ENCODE data around the gene MATK. TPM values are rescaled to one million over a fixed set of nuclear protein-coding genes. Genes with fewer than 3 reads are reported as not detected.
A peak's percentile ranks its signal among the peaks of the same experiment; 100 is the strongest.

The MATK gene
- total RNA-seq, 2 experiments from 2014 or later, result 12.7 to 13.7 TPM

DNA sequence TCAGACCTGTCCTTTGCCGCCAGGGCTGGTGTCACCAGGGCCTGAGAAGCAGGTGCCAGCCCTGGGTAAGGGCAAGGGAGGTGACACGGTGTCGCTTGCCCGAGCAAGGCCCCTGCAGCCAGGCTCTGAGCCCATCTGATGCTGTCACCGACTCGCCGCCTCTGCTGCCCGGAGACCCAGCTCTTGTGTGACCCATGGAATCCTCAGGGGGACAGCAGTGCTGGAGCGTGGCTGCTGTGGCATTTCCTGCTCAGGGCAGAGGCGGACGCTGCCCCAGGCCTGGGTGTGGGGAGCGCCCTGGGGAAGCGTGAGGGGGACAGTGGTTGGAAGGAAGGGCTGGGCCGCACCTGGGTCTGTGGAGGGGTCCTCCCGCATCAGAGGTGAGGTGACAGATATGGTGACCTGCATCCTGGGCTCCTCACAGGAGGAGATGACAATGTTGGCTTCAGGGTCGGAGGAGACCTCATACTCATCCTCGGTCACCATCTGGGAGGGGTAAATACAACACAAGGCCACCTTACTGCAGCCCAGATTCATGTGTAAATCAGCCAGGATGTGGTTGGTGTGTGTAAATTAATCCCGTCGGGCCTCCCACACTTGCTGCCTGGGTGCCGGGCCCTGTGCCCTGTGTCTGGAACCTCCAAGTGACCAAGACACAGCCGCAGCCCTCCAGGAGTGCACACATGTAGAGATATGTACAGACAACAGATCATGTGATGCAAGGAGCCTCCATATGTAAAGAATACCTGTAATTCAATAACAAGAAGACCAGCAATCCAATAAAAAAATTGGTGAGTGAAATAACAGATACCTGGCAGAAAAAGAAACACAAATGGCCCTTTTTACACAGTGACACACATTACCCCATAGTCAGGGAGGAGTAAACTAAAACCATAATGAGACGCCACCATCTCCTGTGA, 27.6 kb upstream of the MATK start:
- no peak overlapping the region for H3K4me3 Mint-ChIP-seq
- H3K27me3 Mint-ChIP-seq (ENCODE audit: low read depth), result no peaks in the 10 kb centered on the region
- intact Hi-C loops (cut with micrococcal nuclease), result loop anchor here (2.0 to 5.0 kb wide), 3 partner anchors 15 to 306 kb away; partner anchors contain the start of genes FZR1 and MRPL54
- H3K4me1 Mint-ChIP-seq (ENCODE audit: low read depth), result peaks cover 49% of the 10 kb centered on the region
- no peak for DNase-seq
- CTCF ChIA-PET, result interaction anchor here (1.7 to 2.3 kb wide), 3 partner anchors 8 to 52 kb away, joined by 6 to 10 read pairs (median 6); partner anchors contain the start of genes APBA3 and MRPL54
- H3K27ac Mint-ChIP-seq, result peak overlapping the region; percentile 91
- no peaks in the 10 kb centered on the region for H3K36me3 Mint-ChIP-seq (ENCODE audit: low read depth)
- H3K9me3 Mint-ChIP-seq, result no peaks in the 10 kb centered on the region

DNA sequence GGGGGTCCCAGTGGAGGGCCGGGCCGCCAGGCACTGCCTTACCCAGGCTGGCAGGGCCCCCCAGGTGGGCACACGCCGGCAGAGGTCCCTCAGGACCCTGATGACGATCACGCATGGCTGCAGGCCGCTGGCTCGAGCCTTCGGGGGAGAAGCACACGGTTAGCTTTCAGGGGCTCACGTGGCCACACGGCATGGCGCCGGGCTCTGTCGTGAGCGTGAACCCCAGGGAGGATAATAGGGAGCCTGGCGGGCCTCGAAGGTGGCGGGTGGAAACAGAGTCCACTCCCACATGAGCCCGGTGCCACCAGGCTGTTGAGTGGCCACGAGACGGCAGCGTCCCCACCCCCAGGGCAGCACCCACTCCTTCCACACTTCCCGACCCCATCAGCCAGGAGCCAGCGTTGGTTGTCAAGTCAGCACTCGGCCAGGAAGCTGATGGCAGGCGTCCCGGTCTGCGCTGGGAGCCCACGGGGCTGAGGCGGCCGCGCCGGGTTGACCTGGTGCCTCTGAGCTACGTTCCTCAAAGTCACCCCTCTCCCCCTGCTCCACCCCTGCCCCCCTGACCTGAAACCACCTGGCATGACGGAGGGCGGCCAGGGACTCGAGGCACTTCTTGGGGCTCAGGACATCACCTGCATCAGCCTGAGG, 24.7 kb upstream of the MATK start:
- Mint-ChIP-seq H3K4me1 (ENCODE audit: low read depth) (peaks cover 38% of the 10 kb centered on the region), H3K27me3 (ENCODE audit: low read depth) (no peaks in the 10 kb centered on the region), H3K27ac (no peak overlapping the region), H3K4me3 (no peak overlapping the region), H3K9me3 (peaks cover 5% of the 10 kb centered on the region), H3K36me3 (ENCODE audit: low read depth) (no peaks in the 10 kb centered on the region)
- intact Hi-C loops (cut with micrococcal nuclease), result loop anchor here (5.0 kb wide), 1 partner anchor 304 kb away; the partner anchor contains the start of gene FZR1
- CTCF ChIA-PET, result interaction anchor here (1.1 to 2.3 kb wide), 2 partner anchors 11 to 27 kb away, joined by 4 to 6 read pairs; no protein-coding TSS in a partner anchor
- DNase-seq, result no peak

DNA sequence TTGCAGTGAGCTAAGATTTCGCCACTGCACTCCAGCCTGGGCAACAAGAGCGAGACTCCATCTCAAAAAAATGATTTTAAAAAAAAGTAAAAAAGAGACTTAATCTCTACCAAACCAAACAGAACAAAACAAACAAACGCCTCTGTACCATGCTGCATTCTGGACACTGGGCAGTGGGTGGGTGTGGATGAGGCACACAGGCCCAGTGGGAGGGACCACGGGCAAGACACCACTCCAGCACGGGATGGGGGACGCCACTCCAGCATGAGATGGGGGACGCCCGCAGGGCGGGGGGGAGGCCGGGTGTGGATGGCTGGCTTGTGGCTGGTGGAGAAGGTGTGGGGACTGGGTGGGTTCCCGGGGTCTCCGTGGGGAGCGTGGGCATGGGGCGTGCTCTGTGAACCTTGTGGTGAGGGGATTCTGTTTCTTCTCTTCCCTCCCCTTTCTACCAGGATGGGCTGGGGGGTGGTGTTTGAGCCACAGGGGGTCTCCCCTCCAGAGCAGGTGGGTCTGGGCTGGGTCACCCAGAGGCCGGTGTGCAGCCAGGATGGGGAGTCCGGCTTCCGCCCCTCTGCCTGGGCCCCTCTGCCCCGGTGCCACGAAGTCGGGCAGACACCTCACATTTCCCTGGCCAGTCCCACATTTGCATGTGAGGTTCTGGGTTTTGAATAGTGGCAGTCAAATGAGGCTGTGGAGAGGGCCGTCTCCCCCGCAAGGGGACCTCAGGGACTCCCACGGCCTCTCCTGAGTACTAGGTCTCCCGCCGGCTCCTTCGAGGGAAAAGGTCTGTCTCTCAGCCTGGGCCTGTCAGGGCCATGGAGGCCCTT, 23.9 kb upstream of the MATK start:
- CTCF ChIA-PET, result no interaction called here
- intact Hi-C loops (cut with micrococcal nuclease), result loop anchor here (5.0 kb wide), 1 partner anchor 303 kb away; the partner anchor contains the start of gene FZR1
- H3K9me3 Mint-ChIP-seq, result peaks cover 5% of the 10 kb centered on the region
- no peak overlapping the region for H3K27ac Mint-ChIP-seq
- no peaks in the 10 kb centered on the region for H3K27me3 Mint-ChIP-seq (ENCODE audit: low read depth)
- H3K4me3 Mint-ChIP-seq, result no peak overlapping the region
- no peaks in the 10 kb centered on the region for H3K36me3 Mint-ChIP-seq (ENCODE audit: low read depth)
- H3K4me1 Mint-ChIP-seq (ENCODE audit: low read depth), result peaks cover 38% of the 10 kb centered on the region
- peak; percentile 62 for DNase-seq

DNA sequence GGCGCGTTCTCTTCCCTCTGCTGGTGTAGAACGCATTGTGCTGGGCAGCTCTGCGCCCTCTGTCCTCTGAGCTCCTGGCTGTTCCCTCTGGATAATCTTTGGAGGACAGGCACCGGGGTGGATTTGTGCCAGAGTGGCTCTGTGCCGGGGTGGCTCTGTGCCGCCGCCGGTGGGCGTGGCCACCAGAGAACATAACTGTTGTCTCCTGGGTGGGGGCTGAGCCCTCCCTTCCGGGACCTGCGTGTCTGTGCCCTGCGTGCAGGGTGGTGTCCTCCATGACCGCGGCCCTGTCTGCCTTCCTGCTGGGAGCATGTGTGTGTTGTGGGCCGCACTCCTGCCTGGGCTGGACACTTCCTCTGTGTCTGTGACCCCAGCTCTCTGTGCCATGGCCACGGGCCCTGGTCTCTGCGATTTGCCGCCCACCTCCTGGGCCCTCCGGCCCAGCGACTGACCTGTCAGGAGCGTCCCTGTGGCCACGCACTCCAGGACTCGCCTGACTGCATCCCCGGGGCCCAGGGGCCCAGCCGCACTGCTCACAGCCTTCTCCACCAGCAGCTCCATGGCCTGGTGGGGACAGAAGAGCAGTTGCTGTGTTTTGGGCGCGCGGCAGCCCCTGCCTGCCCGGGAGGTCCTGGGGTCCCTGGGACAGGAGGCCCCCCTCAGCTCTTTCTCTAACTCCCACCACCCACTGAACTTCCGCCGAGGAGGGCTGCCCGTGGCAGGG, 22.4 kb upstream of the MATK start:
- no peak overlapping the region for H3K27ac Mint-ChIP-seq
- H3K4me1 Mint-ChIP-seq (ENCODE audit: low read depth), result peaks cover 24% of the 10 kb centered on the region
- H3K36me3 Mint-ChIP-seq (ENCODE audit: low read depth), result no peaks in the 10 kb centered on the region
- intact Hi-C loops (cut with micrococcal nuclease), result no loop called here
- no peak overlapping the region for H3K4me3 Mint-ChIP-seq
- no peak for DNase-seq
- CTCF ChIA-PET, result interaction anchor here (0.8 to 0.9 kb wide), 2 partner anchors 9 to 10 kb away, joined by 3 read pairs; no protein-coding TSS in a partner anchor
- no peaks in the 10 kb centered on the region for H3K27me3 Mint-ChIP-seq (ENCODE audit: low read depth)
- H3K9me3 Mint-ChIP-seq, result peaks cover 5% of the 10 kb centered on the region

DNA sequence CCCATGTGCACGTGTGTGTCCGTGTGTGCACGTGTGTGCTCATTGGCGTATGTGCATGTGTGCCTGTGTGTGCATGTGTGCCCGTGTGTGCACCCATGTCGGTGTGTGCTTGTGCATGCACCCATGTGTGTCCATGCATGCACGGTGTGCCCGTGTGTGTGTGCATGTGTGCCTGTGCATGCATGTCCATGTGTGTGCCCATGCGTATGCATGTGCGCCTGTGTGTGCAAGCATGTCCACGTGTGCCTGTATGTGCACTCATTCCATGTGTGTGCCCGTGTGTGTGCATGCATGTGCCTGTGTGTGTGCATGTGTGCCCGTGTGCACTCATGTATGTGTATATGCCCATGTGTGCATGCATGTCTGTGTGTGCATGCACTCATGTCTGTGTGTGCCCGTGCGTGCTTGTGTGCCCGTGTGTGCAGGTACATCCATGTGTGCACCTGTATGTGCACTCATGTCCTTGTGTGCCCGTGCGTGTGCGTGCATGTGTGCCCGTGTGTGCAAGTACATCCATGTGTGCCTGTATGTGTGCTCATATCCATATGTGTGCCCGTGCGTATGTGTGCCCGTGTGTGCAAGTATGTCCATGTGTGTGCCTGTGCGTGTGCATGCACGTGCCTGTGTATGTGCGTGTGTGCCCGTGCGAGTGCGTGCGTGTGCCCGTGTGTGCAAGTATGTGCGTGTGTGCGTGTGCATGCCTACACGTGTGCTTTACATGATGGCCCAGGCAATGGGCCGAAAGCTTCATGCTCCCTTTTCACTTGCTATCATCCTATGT, 21.6 kb upstream of the MATK start:
- Mint-ChIP-seq H3K27ac (no peak overlapping the region), H3K4me3 (no peak overlapping the region), H3K36me3 (ENCODE audit: low read depth) (no peaks in the 10 kb centered on the region), H3K4me1 (ENCODE audit: low read depth) (peaks cover 16% of the 10 kb centered on the region), H3K9me3 (peaks cover 5% of the 10 kb centered on the region), H3K27me3 (ENCODE audit: low read depth) (no peaks in the 10 kb centered on the region)
- no peak for DNase-seq
- CTCF ChIA-PET, result interaction anchor here (0.8 to 0.9 kb wide), 2 partner anchors 9 to 10 kb away, joined by 3 read pairs; no protein-coding TSS in a partner anchor
- intact Hi-C loops (cut with micrococcal nuclease), result no loop called here

- Mint-ChIP-seq H3K36me3 (ENCODE audit: low read depth) (no peaks in the 10 kb centered on the region), H3K27ac (no peak overlapping the region), H3K4me1 (ENCODE audit: low read depth) (peaks cover 9% of the 10 kb centered on the region), H3K27me3 (ENCODE audit: low read depth) (no peaks in the 10 kb centered on the region), H3K4me3 (no peak overlapping the region), H3K9me3 (peaks cover 5% of the 10 kb centered on the region)
- CTCF ChIA-PET, result no interaction called here
- no peak for DNase-seq
- intact Hi-C loops (cut with micrococcal nuclease), result no loop called here
Observed at GRCh38 chr19:3807131-3807480, 20.9 kb upstream of the MATK start.

DNA sequence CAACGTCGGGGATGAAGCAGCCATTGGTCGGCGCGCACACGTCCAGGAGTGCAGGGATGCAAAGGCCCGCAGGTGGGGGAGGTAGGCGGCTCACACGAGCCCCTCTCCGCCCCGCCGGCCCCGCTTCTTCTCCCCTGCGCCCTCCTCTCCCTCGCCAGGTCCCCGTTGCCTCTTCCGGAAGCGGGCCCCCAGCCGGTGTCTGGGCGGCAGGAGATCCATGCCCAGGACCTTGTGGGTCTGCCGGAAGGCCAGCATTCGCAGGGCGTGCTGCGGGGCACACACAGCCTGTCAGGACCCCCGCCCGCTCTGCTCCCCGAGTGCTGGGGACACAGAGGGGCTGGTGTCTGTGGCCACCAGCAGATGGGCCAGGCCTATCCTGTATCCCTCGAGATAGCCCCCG, 19.7 kb upstream of the MATK start:
- Mint-ChIP-seq H3K4me1 (ENCODE audit: low read depth) (peaks cover 13% of the 10 kb centered on the region), H3K27me3 (ENCODE audit: low read depth) (no peaks in the 10 kb centered on the region), H3K27ac (no peak overlapping the region), H3K9me3 (peaks cover 5% of the 10 kb centered on the region), H3K4me3 (no peak overlapping the region), H3K36me3 (ENCODE audit: low read depth) (no peaks in the 10 kb centered on the region)
- intact Hi-C loops (cut with micrococcal nuclease), result no loop called here
- DNase-seq, result no peak
- CTCF ChIA-PET, result no interaction called here

DNA sequence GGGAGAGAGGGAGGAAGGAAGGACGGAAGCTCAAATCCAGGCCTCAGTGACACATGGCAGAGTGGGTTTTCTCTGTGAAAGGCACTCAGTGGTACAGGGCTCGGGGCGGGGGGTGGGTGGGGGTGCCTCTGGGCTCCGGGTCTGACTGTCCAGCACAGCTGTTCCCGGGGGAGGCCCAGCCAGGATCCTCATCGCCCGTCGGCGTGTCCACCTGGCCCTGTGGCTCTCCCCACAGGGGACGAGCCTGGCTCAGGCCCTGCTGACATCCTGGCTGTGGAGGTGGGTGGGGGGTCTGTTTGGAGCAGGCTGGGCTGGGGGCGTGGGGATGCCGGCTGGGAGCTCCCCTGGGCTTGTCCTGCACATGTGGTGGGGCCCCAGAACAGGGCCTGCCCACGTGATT, 18.2 kb upstream of the MATK start:
- Mint-ChIP-seq H3K4me1 (ENCODE audit: low read depth) (peaks cover 13% of the 10 kb centered on the region), H3K27me3 (ENCODE audit: low read depth) (no peaks in the 10 kb centered on the region), H3K4me3 (no peak overlapping the region), H3K27ac (no peak overlapping the region), H3K36me3 (ENCODE audit: low read depth) (no peaks in the 10 kb centered on the region), H3K9me3 (peaks cover 5% of the 10 kb centered on the region)
- intact Hi-C loops (cut with micrococcal nuclease), result no loop called here
- DNase-seq, result no peak
- CTCF ChIA-PET, result no interaction called here

- H3K4me3 Mint-ChIP-seq, result no peak overlapping the region
- no peaks in the 10 kb centered on the region for H3K27me3 Mint-ChIP-seq (ENCODE audit: low read depth)
- intact Hi-C loops (cut with micrococcal nuclease), result no loop called here
- H3K36me3 Mint-ChIP-seq (ENCODE audit: low read depth), result no peaks in the 10 kb centered on the region
- no peak overlapping the region for H3K27ac Mint-ChIP-seq
- peaks cover 17% of the 10 kb centered on the region for H3K4me1 Mint-ChIP-seq (ENCODE audit: low read depth)
- CTCF ChIA-PET, result no interaction called here
- H3K9me3 Mint-ChIP-seq, result peaks cover 5% of the 10 kb centered on the region
- DNase-seq, result no peak
Observed at GRCh38 chr19:3803986-3804385, 17.8 kb upstream of the MATK start.

DNA sequence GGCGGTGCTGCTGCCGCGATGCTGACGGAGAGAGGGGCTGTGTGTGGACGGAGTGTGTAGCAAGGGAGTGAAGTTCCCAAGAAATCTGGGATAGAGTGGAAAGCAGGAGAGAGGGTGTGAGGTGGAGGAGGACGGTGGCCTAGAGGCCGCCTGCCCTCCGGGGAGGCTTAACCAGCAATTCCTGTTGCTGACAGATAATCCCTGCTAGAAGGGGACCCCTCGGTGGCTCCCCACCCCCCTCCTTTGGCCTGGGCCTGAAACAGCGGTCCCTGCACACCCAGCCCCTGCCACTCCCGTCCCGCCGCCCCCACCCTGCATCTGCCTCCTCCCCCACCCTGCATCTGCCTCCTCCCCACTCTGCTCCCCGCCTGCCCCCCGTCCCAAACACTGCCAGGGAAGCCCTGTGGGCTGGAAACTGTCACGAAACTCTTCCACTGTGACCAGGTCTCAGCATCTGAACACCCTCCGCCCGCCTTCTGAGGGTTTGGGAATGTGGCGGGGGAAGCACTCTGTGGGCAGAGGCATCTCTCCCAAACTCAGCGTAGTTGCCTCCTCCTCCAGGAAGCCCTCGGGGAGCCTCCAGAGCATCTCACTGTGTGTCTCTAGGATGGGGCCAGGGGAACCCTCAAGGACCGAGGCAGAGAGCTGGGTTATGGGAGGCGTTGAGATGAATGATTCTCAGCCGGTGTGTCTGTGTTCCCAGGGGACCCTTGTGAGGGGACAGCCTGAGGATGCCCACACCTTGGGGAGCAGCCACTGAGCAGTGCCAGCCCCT, 17.1 kb upstream of the MATK start:
- Mint-ChIP-seq H3K27ac (no peak overlapping the region), H3K36me3 (ENCODE audit: low read depth) (no peaks in the 10 kb centered on the region), H3K4me1 (ENCODE audit: low read depth) (peaks cover 18% of the 10 kb centered on the region), H3K4me3 (no peak overlapping the region), H3K9me3 (peaks cover 5% of the 10 kb centered on the region), H3K27me3 (ENCODE audit: low read depth) (no peaks in the 10 kb centered on the region)
- intact Hi-C loops (cut with micrococcal nuclease), result no loop called here
- CTCF ChIA-PET, result no interaction called here
- no peak for DNase-seq
